ENCODE measurements around the gene KCNIP4.

- no peak for TF ChIP-seq CTCF (IDR thresholded peaks at IDR 0.05; ENCODE audit: insufficient read depth, low read length)
- no peak for TF ChIP-seq SPI1 (IDR thresholded peaks at IDR 0.05; ENCODE audit: borderline replicate concordance, low read depth)
Observed at GRCh38 chr4:20916106-20916505, 1032.5 kb downstream of the KCNIP4 start.

Data from HL-60 (cell line).